ENCODE measurements around the gene DROSHA. TPM values are rescaled to one million over a fixed set of nuclear protein-coding genes. Genes with fewer than 3 reads are reported as not detected.

Gene DROSHA
- polyA plus RNA-seq, 1 donor (not counting 4 experiments of a cell fraction or from before 2014, with no cell fraction given), result 39.9 TPM

DNA sequence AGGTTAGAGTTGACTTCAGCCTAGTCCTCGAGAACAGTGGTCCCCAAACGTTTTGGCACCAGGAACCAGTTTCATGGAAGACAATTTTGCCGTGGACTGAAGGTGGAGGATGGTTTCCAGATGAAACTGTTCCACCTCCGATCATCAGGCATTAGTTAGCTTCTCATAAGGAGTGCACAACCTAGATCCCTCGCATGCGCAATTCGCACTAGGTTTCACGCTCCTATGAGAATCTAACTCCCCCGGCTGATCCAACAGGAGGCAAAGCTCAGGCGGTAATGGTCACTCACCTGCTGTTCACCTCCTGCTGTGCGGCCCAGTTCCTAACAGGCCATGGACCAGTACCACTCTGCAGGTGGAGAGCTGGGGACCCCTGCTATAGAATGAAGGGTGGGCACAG, 174.9 kb downstream of the DROSHA start:
- Histone ChIP-seq H3K4me2 (ENCODE audit: control insufficient read depth, extremely low read depth, insufficient read depth, low read depth, low read length) (no peak overlapping the region), H4K20me1 (ENCODE audit: control insufficient read depth, extremely low read depth, insufficient read depth, low read length) (no peaks in the 10 kb centered on the region), H3K27me3 (ENCODE audit: control insufficient read depth, extremely low read depth, insufficient read depth, low read length) (no peaks in the 10 kb centered on the region), H3K4me1 (ENCODE audit: control insufficient read depth, extremely low read depth, insufficient read depth, low read length) (no peaks in the 10 kb centered on the region), H3K9ac (ENCODE audit: control insufficient read depth, extremely low read depth, insufficient read depth, low read length) (no peak overlapping the region), H3K4me3 (ENCODE audit: control insufficient read depth in 2 of 3, extremely low read depth in 1 of 3, insufficient read depth in 2 of 3, low read depth in 1 of 3, low read length in 3 of 3) (no peak overlapping the region), H3K79me2 (ENCODE audit: control insufficient read depth, insufficient read depth, low read length) (no peaks in the 10 kb centered on the region), H3K27ac (ENCODE audit: control insufficient read depth, insufficient read depth, low read length) (no peak overlapping the region), H2AFZ (ENCODE audit: control insufficient read depth, low read length) (no peak overlapping the region), H3K36me3 (ENCODE audit: control insufficient read depth in 2 of 2, extremely low read depth in 1 of 2, insufficient read depth in 2 of 2, low read length in 2 of 2) (no peaks in the 10 kb centered on the region), H3K9me3 (ENCODE audit: control insufficient read depth, low read depth, low read length) (no peaks in the 10 kb centered on the region), H3K9me1 (ENCODE audit: control insufficient read depth, extremely low read depth, insufficient read depth, low read length) (no peaks in the 10 kb centered on the region)
- no peak for FAIRE-seq
- dilution Hi-C loops (cut with MboI; ENCODE audit: extremely low pct_ligation_motif_present, low sequenced_read_pairs), result no loop called here
- no peak for DNase-seq (ENCODE audit: low read depth, low spot score)
- no peak for TF ChIP-seq EZH2 (IDR thresholded peaks at IDR 0.05; ENCODE audit: low read length)
- TF ChIP-seq, protein P1, sequence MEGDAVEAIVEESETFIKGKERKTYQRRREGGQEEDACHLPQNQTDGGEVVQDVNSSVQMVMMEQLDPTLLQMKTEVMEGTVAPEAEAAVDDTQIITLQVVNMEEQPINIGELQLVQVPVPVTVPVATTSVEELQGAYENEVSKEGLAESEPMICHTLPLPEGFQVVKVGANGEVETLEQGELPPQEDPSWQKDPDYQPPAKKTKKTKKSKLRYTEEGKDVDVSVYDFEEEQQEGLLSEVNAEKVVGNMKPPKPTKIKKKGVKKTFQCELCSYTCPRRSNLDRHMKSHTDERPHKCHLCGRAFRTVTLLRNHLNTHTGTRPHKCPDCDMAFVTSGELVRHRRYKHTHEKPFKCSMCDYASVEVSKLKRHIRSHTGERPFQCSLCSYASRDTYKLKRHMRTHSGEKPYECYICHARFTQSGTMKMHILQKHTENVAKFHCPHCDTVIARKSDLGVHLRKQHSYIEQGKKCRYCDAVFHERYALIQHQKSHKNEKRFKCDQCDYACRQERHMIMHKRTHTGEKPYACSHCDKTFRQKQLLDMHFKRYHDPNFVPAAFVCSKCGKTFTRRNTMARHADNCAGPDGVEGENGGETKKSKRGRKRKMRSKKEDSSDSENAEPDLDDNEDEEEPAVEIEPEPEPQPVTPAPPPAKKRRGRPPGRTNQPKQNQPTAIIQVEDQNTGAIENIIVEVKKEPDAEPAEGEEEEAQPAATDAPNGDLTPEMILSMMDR (optimal IDR thresholded peaks at IDR 0.05 in 1 of 3, IDR thresholded peaks at IDR 0.05 in 1 of 3, conservative IDR thresholded peaks at IDR 0.05 in 1 of 3; ENCODE audit: extremely low read depth in 1 of 3, insufficient read depth in 2 of 3, low read length in 3 of 3), result no peak

DNA sequence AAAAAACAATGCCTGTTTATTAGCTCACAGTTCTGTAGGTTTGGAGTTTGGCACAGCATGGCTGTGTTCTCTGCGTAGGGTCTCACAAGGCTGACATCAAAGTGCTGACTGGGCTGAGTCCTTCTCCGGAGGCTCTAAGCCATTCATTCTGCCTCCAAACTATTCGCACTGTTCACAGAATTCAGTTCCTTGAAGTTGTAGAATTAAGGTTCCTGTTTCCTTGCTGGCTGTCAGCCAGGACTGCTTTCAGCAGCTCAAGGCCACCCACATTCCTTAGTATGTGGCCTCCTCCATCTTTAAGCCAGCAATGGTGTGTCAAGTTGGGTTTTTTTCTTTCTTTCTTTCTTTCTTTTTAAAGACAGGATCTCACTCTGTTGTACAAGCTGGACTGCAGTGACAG, 176.6 kb downstream of the DROSHA start:
- no peak overlapping the region for H3K4me3 ChIP-seq (ENCODE audit: control insufficient read depth in 2 of 3, extremely low read depth in 1 of 3, insufficient read depth in 2 of 3, low read depth in 1 of 3, low read length in 3 of 3)
- no peaks in the 10 kb centered on the region for H3K9me3 ChIP-seq (ENCODE audit: control insufficient read depth, low read depth, low read length)
- H3K9me1 ChIP-seq (ENCODE audit: control insufficient read depth, extremely low read depth, insufficient read depth, low read length), result no peaks in the 10 kb centered on the region
- no peak overlapping the region for H3K4me2 ChIP-seq (ENCODE audit: control insufficient read depth, extremely low read depth, insufficient read depth, low read depth, low read length)
- no peaks in the 10 kb centered on the region for H3K36me3 ChIP-seq (ENCODE audit: control insufficient read depth in 2 of 2, extremely low read depth in 1 of 2, insufficient read depth in 2 of 2, low read length in 2 of 2)
- no peak overlapping the region for H3K9ac ChIP-seq (ENCODE audit: control insufficient read depth, extremely low read depth, insufficient read depth, low read length)
- H3K4me1 ChIP-seq (ENCODE audit: control insufficient read depth, extremely low read depth, insufficient read depth, low read length), result no peaks in the 10 kb centered on the region
- H3K79me2 ChIP-seq (ENCODE audit: control insufficient read depth, insufficient read depth, low read length), result no peaks in the 10 kb centered on the region
- DNase-seq (ENCODE audit: low read depth, low spot score) (no peak), FAIRE-seq (no peak)
- H3K27ac ChIP-seq (ENCODE audit: control insufficient read depth, insufficient read depth, low read length), result no peak overlapping the region
- no peaks in the 10 kb centered on the region for H4K20me1 ChIP-seq (ENCODE audit: control insufficient read depth, extremely low read depth, insufficient read depth, low read length)
- no peaks in the 10 kb centered on the region for H3K27me3 ChIP-seq (ENCODE audit: control insufficient read depth, extremely low read depth, insufficient read depth, low read length)
- TF ChIP-seq EZH2 (IDR thresholded peaks at IDR 0.05; ENCODE audit: low read length), result no peak
- TF ChIP-seq, protein P1 (optimal IDR thresholded peaks at IDR 0.05 in 1 of 3, IDR thresholded peaks at IDR 0.05 in 1 of 3, conservative IDR thresholded peaks at IDR 0.05 in 1 of 3; ENCODE audit: extremely low read depth in 1 of 3, insufficient read depth in 2 of 3, low read length in 3 of 3), result no peak
- no peak overlapping the region for H2AFZ ChIP-seq (ENCODE audit: control insufficient read depth, low read length)
- dilution Hi-C loops (cut with MboI; ENCODE audit: extremely low pct_ligation_motif_present, low sequenced_read_pairs), result no loop called here

Small RNAs within 50 kb of the gene (small RNA-seq; reads per million reads assigned to genes)
- 0 reads per million in 3 experiments for gene RF00019 (ENCODE audit: insufficient read length in 3 of 3, low read depth in 3 of 3, low replicate concordance in 1 of 3)

Other genes with a start within 250 kb of the DROSHA start
- 17.1 to 27.6 TPM (median 21.0 TPM) in 3 replicates for gene C5orf22, start 208 bp upstream of the DROSHA start, polyA plus RNA-seq
- 3.1 to 8.4 TPM (median 7.3 TPM) in 3 replicates for gene PDZD2, start 107.0 kb upstream of the DROSHA start, polyA plus RNA-seq

Measured in keratinocyte (primary cell).